GM19467 (cell line): ENCODE data around the gene PWWP2B.

Source experiments
- ATAC-seq: cut with Tn5 transposase; IDR thresholded peaks from one replicate; pipeline ENCODE4 v1.9.1; 2021; ENCODE audit warnings: mild to moderate bottlenecking, moderate library complexity; ENCODE audit not compliant: unreplicated experiment

The PWWP2B gene

DNA sequence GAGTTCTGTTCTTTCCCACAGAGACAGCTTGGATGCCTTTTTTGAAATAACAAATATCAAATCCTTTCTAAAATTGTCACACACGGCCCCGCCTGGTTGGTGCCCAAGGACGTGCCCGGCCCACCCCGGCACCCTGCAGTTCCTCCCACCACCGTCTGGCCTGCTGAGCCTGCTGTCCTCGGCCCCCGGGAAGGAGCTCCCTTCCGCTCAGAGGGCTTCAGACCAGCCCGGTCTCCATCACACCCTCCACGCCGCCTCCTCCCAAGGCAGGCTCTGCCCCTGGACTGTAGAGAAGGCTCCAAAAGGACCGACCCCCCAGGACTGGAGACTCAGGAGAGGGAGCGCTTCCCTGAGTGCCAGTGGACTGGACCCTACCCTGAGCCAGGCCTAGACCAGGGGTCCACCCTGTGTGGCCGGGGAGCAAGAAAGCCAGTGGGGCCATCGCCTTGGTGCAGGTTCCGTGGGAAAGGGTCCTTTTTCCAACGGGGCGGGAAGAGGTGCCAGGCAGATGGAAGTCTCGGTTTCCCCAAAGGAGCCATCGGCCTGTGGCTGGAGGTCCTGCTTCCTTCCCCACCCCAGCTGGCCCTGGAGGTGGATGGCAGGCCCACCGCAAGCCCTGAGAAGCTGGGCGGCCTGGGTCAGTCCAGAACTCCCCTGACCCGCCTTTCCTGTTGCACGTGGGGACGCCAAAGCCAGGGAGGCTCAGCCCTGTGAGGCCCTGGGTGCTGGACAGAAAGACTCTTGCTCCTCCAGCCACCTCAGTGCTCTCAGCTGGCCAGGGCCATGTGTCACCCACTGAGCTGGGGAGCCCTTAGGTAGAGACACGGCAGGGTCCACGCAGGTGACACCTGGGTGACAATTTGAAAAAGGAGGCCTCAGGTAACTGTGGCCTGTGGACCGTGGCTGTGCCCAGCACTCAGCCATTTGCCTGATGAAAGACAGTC, 69.8 kb downstream of the PWWP2B start:
- no peak for ATAC-seq
